Measurements from ENCODE around the gene SARM1.

DNA sequence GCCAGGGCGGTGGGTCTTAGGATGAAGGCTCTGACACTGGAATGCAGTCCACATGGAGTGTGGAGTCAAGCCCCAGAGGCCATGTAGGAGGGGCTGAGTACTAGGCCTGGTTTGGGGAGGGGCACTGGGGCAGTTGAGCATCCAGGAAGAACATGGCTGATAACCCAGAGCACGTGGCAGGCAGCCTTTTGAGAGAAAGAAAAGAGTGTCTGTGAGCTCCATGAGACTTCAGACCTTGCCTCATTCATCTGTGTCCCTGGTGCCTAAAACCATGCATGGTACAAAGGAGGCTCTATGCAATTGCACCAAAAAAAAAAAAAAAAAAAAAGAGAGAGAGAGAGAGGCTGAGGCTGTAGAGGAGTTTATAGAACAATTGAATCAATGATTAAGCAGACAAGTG, 19.9 kb downstream of the SARM1 start:
- TF ChIP-seq, protein P1, sequence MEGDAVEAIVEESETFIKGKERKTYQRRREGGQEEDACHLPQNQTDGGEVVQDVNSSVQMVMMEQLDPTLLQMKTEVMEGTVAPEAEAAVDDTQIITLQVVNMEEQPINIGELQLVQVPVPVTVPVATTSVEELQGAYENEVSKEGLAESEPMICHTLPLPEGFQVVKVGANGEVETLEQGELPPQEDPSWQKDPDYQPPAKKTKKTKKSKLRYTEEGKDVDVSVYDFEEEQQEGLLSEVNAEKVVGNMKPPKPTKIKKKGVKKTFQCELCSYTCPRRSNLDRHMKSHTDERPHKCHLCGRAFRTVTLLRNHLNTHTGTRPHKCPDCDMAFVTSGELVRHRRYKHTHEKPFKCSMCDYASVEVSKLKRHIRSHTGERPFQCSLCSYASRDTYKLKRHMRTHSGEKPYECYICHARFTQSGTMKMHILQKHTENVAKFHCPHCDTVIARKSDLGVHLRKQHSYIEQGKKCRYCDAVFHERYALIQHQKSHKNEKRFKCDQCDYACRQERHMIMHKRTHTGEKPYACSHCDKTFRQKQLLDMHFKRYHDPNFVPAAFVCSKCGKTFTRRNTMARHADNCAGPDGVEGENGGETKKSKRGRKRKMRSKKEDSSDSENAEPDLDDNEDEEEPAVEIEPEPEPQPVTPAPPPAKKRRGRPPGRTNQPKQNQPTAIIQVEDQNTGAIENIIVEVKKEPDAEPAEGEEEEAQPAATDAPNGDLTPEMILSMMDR (IDR thresholded peaks at IDR 0.05), result no peak
- TF ChIP-seq POLR2A (IDR thresholded peaks at IDR 0.05), result no peak

Measured in thyroid gland (tissue), 4 donors.